Sciatic nerve (tissue), 2 donors: ENCODE data around the gene SHFL. TPM values are rescaled to one million over a fixed set of nuclear protein-coding genes. Genes with fewer than 3 reads are reported as not detected.

Source experiments
- ATAC-seq: fragments of 200-7000 bp; cut with Tn5 transposase; one replicate; pipeline ENCODE4 v1.9.1; 2020; ENCODE audit warnings: mild to moderate bottlenecking, moderate library complexity
- DNase-seq: peaks from one replicate; pipeline ENCODE4 v3.0.0-alpha.2; 2020; ENCODE audit warnings: low spot score
- intact Hi-C: fragments of 100-400 bp; cut with DNase I; formaldehyde crosslinking; loops from one replicate; pipeline ENCODE4 v1.14.2; 2022
- total RNA-seq: library from RNA; stranded (reverse); fragmentation: NEBNext Ultra II Directional; extraction: Animal tissue kit (Norgen Biotek cat#: 25700); gene quantifications from one replicate; pipeline ENCODE4 v1.2.1, GENCODE V29; 2021
- donor health status: DM: no; HTN: no; CAD: no.
- donor health status: DM: no; HTN: no; CAD: no.

The SHFL gene
- total RNA-seq, 1 donor from 2014 or later = 47.0 TPM

DNA sequence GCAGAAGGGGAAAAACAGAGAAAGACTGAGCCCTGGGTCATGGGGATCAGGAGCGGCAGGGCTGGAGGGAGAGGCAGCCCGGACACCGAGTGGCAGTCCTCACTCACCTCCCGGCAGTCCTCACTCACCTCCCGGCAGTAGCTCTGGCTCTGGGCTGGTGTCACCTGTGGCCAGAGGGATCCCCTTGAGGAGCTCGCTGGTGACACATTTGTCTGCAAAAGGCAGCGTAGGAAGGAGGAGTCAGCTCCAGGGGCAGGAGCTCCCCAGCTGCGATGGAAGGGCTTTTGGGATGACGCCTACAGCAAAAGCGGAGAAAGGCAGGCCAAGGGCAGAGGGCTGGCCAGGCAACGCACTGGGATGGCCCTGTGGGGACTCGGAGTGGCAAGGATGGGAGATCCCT, 32.8 kb downstream of the SHFL start:
- intact Hi-C loops = no loop called here
- DNase-seq (no peak), ATAC-seq (no peak)

GRCh38 chr19:10120538-10121189, 34.5 kb downstream of the SHFL start:
- ATAC-seq = peak; percentile 54
- DNase-seq = no peak
- intact Hi-C loops = no loop called here

DNA sequence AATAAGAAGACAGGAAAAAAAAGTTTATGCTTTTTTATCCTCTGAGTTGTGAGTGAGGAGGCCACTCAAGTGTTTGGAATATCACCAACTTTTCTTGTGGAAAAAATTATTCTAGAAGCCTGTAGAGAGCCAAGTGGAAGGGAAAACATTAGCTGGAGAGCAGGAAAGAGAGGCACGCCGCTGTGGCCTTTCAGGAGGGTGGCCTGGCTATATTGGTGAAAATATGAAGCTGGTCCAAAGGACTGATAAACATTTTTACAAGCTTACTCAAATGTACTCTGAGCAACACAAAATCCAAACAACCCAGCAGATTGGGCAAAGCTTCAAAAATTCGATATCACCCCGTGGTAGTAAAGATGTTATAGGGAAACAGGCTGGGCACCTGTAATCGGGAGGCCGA, 35.9 kb downstream of the SHFL start:
- ATAC-seq (peak; percentile 11), DNase-seq (no peak)
- intact Hi-C loops = no loop called here

- DNase-seq (no peak), ATAC-seq (no peak)
- intact Hi-C loops = no loop called here
Measured at GRCh38 chr19:10124429-10124828, 38.3 kb downstream of the SHFL start.

DNA sequence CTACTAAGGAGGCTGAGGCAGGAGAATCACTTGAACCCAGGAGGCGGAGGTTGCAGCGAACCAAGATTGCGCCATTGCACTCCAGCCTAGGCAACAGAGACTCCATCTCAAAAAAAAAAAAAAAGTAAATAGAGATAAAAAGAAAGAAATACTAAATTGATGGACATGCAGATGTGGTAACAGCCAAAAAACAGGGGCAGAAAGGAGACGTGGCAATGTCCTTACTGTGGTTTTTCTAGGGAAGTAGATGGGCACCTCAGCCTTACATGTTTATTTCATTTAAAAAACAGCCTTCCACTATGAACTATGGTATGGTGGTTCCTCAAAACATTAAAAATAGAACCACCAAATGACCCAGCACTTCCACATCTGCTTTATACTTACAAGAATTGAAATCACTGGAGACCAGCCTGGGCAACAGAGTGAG, 40.1 kb downstream of the SHFL start:
- no peak for DNase-seq
- peak; percentile 43 for ATAC-seq
- intact Hi-C loops = no loop called here

DNA sequence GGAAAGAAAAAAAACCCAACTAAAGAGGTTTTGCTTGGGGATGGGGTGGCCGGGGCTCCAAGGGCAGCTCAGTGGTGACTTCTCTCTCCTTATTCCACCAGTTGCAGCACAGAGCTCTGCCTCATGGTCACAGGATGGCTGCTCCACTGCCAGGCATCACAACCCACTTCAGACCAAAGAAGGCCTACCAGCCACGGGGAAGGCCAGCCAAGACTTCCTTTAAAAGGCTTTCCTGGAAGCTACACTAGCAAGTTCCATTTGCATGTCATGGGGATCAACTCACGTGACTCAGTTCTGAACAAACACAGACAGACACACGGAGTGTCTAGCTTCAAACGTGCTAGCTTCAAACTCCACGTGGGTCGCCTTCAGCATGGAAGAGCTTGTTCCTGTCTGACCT, 46.8 kb downstream of the SHFL start:
- no peak for ATAC-seq
- intact Hi-C loops = no loop called here

DNA sequence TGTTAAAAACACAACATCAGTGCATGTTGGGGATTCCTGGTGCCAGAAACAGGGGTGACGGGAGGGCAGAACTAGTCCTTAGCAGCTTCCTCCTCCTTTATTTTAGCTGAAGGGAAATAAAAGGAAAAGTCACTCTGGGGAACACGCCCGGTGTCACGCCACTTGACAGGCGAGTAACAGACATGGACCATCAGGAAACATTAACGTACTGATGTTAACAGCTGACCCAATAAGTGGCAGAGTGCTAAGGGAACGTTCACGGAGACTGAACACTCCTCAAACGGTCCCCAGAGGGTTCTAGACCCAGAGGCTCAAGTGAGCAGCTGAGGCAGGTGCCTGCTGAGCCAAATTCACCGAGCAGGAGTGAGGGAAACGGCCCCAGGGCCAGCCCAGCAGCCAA, 47.5 kb downstream of the SHFL start:
- ATAC-seq = no peak
- intact Hi-C loops = no loop called here
- DNase-seq = no peak

More for the DNA sequence above, 46.8 kb downstream of the SHFL start:
- no peak for DNase-seq

DNA sequence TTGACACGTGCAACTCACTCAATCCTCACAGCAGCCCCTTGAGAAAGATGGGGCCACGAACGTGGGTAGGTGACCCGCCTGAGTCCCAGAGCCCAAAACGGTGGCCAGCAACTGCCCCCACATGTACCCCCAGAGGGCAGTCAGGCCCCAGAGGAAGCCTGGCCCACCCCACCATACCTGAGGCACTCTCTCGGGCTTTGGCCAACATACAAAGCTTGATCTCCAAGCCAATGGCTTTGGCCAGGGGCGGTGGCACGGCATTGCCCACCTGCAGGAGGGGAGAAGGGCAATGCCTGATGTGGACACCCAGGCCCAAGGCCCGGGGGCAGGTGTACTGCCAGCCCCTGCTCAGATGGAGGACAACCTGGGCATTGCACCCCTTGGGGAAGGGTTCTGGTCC, 47.9 kb downstream of the SHFL start:
- intact Hi-C loops = no loop called here
- no peak for ATAC-seq

GRCh38 chr19:10135551-10136334, 49.6 kb downstream of the SHFL start:
- DNase-seq (no peak), ATAC-seq (no peak)
- intact Hi-C loops = no loop called here

More for the DNA sequence above, 47.9 kb downstream of the SHFL start:
- no peak for DNase-seq

DNA sequence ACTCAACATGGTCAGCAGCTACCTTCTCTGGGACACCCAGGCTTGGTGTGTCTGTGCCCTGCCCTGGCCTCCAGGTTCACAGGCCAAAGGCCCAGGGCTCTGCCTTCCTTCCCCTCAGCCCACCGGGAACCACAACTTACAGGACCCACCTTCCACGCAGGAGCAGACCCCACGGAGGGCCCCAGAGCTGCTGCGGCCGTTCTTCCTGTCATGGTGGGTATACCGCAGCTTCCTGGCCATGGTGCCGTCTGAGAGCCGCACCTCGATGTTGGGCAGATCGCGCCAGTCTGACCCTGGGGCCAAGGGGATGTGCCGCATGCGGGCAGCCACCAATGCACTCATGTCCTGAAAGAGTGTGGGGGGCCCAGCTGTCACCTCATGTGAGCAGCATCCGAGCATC, 50.8 kb downstream of the SHFL start:
- ATAC-seq (no peak), DNase-seq (no peak)
- intact Hi-C loops = no loop called here

DNA sequence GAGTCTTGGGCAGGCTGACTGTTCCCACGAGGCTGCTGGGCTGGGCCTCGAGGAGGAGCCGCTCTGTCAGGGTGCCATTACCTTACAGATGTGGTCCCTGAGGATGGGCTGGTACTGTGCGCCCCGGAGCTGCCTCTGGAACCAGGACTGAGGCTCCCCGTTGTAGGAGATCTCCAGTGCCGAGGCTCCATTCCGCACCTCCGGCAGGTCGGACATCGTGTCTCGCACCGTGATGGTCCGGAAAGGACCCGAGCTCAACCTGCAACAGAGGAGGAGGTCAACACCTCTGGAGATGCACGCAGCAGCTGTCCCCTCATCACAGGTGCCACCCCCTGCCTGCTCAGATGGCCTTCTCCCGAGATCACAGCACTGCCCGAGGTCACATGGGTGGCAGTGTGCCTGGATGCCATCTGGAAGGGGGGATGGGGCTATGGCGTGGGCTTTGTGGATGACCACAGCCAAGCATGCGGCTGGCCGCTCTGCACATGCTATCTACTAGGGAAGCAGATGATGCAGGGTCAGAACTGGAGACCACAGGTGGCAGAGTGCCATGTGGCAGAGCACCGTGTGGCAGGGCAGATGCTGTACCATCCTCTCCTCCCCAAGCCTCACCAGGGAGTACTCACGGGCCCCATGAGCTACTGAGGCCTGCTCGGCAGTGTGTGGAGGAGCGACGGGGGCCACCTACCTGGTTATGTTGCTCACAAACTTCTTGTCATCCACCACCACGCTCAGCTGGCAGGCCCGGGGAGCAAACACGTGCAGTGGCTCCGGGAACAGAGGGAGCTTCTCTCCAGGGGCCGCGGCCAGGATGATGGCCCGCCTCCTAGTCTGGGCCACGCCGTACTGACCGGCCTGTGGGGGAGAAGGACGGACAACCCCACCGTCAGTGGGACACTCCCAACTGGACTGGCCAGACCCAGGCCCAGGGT, 51.9 kb downstream of the SHFL start:
- intact Hi-C loops = no loop called here
- ATAC-seq (no peak), DNase-seq (no peak)

GRCh38 chr19:10138879-10139795, 53.0 kb downstream of the SHFL start:
- ATAC-seq (no peak), DNase-seq (no peak)
- intact Hi-C loops = no loop called here

DNA sequence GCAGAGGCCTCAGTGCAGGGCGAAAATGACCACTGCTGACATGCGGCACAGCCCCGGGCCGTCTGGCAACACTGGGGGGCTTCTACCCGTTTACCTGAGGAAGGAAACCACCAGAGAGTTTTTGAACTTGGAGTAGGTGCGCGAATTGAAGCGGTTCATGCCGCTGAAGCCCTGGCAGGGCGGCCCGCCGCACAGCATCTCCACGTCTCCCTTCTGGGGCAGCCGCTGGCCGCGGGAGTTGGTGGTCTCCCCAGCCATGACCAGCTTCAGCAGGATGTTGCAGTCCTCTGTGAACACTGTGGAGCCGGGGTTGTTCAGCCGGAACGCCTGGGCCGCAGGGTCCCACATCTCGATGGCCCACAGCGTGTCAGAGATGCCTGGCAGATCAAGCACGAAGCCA, 53.8 kb downstream of the SHFL start:
- ATAC-seq = no peak
- no peak for DNase-seq

DNA sequence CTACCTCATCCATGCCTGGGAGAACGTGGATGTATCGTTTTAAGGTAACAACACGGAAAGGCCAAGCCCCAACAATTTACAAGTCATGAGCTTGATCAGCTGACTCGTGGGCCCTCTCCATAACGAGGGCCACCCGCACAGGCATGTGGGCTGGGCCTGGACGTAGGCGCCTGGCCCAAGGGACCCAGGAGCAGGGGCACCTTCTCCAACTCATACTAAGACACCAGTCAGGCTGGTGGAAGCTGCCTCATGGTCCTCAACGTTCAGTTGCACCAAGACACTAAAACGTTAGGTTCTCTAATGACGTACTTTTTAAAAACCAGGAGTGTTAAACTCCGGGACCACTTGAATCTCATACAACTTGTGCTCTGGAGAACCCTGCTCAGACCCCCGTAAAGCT, 55.4 kb downstream of the SHFL start:
- intact Hi-C loops = no loop called here
- ATAC-seq (no peak), DNase-seq (no peak)

More for the DNA sequence above, 53.8 kb downstream of the SHFL start:
- intact Hi-C loops = no loop called here

- intact Hi-C loops = no loop called here
- no peak for DNase-seq
- no peak for ATAC-seq
Measured at GRCh38 chr19:10141973-10142372, 55.9 kb downstream of the SHFL start.
